Erythroblast (primary cell): ENCODE measurements around the gene MARCHF5.

Experiments used
- GATA1 ChIP-seq: IDR thresholded peaks from 2 replicates; pipeline ENCODE4 v1.6.1; 2011; ENCODE audit warnings: low read depth, mild to moderate bottlenecking, control low read depth, low read length, moderate library complexity
- POLR2A ChIP-seq: IDR thresholded peaks from 2 replicates; pipeline ENCODE4 v1.6.1; 2011; ENCODE audit warnings: mild to moderate bottlenecking, low read length

- TF ChIP-seq POLR2A (no peak), GATA1 (no peak)
These were observed 11.8 kb upstream of the MARCHF5 start for GRCh38 chr10:92278996-92279696.
